Amniotic stem cell (primary cell): ENCODE results near the gene KDM4F.
"Not testable (repeated sequence)": the region's sequence is repeated elsewhere in the genome, so short reads cannot be mapped to it uniquely, and the experiment has no call there.

ENCODE experiments used
- DNase-seq: peaks from one replicate; lab custom pipeline; 2025; lab: John Stamatoyannopoulos, UW

KDM4F gene

DNA sequence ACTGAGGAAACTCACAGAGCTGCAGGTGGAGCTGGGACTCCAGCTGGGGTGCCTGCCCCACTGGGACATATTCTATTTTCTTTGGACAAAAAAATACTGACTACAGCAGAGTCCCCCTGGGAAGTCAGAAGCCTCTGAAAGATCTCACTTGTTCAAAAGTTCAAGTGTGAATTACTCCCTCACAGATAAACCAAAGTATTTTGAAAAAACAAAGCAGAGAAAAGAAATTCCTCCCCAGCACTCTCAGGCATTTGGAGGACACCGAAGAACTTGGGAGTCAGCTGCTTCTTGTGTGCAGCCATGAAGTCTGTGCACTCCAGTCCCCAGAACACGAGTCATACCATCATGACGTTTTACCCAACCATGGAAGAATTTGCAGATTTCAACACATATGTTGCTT is at the start of gene KDM4F:
KDM4F (plus strand) TSS at position 301 of the 400 bp plus-strand sequence.
- not testable (repeated sequence) for DNase-seq

DNA sequence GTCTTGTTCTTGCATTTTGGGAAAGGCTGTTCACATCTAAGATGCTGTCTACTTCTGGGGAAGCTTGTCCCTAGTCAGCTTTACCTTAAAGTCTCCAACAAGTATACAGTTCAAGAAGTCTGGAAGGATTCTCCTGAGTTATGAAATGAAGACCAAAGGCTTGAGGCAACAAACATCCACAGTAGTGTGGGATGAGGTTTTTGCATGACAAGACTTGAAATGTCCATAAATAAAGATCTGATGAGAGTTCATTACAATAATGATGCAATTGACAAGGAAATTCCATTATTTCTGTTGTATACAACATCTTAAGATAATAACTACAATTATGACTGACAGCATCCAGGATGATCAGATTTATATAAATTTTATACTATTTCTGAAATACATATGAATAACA is 45.5 kb upstream of the KDM4F start:
- DNase-seq = no peak

DNA sequence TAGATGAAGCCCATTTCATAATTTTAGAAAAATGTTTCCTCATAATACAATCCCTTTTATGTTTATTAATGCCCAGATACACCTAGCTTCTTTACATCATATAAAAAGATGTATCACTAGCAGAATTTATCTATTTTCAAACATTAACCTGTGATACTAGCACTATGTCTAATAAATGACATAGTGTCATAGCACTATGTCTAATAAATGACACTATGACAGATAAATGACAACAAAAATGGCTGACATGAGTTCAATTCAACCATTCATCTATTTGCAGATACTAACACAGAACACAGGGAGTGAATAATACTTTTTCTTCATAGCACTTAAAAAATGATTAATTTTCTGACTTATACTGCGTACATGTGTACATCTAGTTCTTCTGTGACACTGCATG is 43.6 kb upstream of the KDM4F start:
- no peak for DNase-seq

DNA sequence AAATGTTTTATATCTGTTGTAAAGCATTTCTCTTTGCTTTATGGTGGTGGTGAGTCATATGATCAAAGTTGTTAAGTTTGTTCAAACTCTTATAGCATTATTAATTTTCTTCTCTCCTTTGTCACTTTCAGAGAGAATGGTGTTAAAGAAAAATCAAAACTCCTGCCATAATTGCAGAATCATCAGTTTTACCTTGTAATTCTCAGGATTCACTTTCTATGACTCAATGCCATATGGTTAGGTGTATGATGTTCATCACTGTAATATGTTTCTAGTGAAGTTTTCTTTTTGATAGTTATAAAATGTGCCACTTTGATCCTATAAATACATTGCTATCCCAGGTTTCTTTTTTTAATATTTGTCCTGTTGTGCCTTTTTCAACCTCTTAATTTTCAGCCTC is 37.8 kb upstream of the KDM4F start:
- no peak for DNase-seq

DNA sequence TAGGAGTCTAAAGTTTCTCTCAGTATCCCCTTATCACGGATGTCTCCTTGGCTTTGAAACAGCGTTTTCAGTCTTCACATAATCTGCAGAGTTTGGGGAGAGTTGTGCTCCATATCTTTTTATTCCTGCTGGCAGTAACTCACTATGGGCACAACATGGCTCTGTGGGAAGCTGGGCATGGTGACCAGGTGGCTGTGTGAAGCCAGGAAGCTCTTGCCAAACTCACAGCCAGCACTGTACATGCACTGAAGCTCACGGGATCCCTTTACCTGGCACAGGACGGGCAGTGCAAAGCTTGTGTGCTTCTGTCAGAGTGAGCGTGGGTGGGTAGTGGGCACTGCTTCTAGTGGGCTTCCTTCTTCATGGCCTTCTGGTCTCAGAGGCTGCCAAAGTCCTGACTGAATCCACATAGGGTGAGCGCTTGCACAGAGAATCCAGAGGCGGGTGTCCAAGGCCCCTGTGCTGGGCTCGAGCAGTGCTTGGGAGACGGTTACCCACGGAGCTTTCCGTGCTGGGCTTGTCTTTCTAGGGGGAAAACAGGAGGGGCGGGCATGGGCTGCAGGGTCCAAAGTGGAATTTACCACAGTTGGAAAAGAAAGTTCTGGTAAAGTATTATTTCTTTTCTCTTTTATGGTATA is 34.9 kb upstream of the KDM4F start:
- no peak for DNase-seq

DNA sequence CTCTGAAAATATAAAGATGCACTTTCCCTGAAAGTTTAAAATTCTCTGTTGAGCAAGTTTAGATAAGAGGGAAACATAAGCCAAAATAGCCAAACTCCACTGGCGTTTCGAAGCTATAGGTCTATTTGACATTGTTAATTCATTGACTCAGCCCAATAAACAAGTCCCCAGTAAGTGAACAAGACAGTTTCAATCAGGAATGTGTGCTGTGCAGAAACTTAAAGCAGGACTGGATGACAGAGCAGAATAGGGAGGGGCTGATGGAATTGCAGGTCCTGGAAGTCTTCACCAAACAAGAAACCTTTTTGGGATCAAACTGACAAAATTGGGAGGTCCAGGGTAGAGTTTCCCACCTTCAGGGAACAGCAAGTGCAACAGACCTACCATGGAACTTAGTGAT is 33.1 kb upstream of the KDM4F start:
- no peak for DNase-seq

DNA sequence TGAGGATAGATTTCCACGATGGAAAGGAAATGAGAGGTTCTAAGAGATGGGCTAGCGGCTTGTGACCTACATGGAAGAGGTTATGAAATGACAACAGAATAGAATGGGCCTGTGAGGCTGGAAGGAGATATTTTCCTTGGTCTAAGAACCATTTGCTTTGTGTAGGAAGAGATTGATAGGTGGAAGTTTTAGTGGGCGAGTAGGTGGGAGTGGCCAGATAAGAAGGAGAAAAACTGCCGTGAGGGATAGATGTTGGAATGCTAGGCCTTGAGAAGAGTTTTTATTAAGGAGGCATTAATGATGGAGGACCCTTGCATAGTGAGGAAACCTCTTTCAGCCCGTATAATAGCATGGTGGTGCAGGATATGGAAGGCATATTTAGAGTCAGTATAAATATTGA is 27.8 kb upstream of the KDM4F start:
- not testable (repeated sequence) for DNase-seq

DNA sequence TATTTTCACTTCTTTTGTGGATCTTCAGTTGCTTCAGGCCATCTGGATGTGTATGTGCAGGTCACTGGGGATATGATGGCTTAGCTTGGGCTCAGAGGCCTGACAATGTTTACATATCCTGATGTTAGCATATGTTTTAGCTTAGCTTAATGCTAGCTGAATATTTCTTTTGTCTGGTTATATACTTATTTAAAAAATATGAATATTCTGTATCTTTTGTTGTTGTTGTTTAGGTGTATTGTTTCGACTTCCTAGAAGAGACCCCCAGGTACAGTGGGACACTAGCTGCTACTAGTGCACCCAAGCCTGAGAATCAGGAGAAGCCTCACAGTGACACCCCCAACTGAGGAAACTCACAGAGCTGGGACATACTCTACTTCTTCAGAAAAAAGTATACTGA is 24.3 kb upstream of the KDM4F start, which contains the start of gene KDM4E:
KDM4E (plus strand) TSS at position 301 of the 400 bp plus-strand sequence. CDS start 300 bp downstream, outside the sequence.
- DNase-seq = no peak

DNA sequence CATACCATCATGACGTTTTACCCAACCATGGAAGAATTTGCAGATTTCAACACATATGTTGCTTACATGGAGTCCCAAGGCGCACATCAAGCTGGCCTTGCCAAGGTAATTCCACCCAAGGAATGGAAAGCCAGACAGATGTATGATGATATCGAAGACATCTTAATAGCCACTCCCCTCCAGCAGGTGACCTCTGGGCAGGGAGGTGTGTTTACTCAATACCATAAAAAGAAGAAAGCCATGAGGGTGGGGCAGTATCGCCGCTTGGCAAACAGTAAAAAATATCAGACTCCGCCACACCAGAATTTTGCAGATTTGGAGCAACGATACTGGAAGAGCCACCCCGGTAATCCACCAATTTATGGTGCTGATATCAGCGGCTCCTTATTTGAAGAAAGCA is 23.6 kb upstream of the KDM4F start:
- DNase-seq = not testable (repeated sequence)

DNA sequence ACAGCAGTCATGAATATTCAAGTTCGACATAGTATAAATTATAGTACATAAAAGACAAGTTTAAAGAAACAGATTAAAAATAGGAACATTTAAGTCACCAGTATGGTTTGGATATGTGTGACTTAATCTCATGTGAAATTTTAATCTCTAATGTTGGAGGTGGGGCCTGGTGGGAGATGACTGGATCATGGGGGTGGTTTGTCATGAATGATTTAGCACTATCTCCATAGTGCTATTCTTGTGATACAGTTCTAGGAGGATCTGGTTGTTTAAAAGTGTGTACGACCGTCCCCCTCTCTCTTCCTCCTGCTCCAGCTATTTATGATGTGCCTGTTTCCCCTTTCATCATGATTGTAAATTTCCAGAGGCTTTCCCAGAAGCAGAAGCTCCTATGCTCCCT is 20.9 kb upstream of the KDM4F start:
- DNase-seq = no peak

DNA sequence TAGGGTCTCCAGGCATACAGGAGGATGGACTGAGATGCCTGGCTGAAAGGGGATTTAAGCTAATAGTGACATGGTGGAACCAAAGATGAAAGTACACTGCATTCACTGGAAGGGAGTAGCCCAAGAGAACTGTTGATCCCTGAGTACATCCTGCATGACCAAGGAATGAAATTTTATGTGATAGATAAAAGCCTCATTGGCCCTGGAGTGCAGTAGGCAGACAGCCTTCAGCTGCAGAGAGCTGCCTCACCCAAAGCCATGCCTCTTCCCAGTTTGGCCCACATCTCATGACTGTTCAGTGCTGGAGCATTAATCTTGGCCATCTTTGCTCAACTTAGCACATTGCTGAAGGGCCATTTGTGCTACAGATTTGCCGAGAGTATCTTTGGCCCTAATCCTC is 16.2 kb upstream of the KDM4F start:
- no peak for DNase-seq

DNA sequence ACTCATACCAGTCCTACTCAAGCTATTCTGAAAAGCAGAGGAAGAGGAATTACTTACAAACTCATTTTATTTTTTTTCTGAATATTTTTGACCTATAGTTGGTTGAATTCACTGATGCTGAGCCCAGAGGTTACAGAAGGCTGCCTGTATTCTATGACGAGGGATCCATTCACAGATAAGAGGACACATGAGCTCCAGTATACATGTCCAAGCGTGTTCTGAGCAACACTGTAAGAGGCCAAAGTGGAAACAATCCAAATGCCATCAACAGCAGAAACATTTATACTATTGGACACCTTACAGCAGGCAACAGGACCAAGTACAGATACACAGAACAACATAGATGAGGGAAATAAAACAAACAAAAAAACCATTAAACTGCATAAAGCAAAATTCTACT is 13.9 kb upstream of the KDM4F start:
- no peak for DNase-seq

DNA sequence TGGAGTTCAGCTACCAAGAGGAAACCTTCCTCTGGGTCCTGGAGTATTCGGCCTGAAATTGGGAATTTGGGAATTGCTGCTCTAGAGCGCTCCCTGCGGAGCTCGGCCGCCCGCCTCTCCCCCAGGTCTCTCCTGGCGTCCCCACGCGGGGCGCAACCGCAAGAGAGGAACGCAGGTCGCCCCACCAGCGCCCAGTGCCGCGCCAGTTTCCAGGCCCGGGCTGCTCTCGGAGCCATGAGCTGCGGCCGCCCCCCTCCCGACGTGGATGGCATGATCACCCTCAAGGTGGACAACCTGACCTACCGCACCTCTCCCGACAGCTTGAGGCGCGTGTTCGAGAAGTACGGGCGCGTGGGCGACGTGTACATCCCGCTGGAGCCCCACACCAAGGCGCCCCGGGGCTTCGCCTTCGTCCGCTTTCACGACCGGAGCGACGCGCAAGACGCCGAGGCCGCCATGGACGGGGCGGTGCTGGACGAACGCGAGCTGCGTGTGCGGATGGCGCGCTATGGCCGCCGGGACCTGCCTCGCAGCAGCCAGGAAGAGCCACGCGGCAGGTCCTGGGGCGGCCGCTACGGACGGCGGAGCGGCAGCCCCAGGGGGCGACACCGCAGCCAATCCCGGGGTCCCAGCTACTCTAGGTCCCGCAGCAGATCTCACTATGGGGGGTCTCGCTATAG is 11.7 kb upstream of the KDM4F start:
- DNase-seq = not testable (repeated sequence)

DNA sequence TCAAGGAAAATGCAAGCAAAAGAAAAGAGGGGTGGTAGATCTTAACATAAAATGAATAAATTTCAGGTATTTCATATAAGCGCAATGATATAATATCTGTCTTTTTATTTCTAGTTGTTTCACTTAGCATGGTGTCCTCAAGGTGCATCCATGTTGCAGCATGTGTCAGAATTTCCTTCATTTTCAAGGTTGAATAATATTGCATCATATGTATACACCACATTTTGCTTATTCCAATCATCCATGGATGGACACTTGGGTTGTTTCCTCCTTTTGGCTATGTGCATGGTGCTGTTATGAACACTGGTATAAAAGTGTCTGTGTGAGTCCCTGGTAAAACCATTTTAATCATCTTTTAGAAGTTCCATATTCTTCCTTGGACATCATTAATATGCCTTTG is 7.0 kb upstream of the KDM4F start:
- no peak for DNase-seq

DNA sequence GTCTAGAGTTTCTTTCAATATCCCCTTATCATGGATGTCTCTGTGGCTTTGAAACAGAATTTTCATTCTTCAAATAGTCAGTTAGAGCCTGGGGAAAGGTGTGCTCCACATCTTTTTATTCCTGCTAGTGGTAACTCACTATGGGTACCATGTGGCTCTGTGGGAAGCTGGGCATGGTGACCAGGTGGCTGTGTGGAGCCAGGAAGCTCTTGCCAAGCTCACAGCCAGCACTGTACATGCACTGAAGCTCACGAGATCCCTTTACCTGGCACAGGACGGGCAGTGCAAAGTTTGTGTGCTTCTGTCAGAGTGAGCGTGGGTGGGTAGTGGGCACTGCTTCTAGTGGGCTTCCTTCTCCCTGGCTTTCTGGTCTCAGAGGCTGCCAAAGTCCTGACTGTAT is 6.3 kb upstream of the KDM4F start:
- no peak for DNase-seq

DNA sequence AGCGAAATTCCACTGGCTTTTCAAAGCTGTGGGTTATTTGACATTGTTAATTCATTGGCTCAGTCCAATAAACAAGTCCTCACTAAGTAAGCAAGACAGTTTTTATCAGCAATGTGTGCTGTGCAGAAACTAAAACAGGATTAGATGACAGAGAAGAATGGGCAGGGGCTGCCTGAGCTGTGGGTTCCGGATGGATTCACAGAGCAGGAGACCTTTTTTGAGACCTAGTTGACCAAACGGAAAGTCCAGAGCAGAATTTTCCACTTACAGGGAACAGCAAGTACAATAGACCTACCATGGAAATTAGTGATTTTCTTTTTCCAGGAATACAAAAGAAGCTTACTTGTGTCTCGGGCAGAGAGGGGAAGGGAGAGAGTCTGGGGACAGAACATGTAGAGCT is 5.2 kb upstream of the KDM4F start:
- DNase-seq = no peak

DNA sequence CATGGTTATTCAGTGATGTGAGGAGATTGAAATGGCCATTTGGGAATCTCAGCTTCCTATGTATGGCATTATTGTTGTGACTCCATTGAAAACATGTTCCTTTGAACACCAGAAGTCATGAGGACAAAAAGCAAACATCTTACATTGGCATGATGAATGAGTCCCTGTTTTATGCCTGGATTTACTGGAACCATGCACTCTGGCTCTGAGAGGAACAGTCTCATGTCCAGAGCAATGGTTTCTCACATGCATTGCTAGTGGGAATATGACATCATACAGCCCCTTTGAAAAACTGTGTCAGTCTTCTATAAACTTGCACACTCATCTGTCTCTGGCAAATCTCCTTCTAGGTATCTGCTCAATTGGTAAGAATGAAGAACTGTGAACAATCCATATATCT is 3.4 kb upstream of the KDM4F start:
- no peak for DNase-seq

DNA sequence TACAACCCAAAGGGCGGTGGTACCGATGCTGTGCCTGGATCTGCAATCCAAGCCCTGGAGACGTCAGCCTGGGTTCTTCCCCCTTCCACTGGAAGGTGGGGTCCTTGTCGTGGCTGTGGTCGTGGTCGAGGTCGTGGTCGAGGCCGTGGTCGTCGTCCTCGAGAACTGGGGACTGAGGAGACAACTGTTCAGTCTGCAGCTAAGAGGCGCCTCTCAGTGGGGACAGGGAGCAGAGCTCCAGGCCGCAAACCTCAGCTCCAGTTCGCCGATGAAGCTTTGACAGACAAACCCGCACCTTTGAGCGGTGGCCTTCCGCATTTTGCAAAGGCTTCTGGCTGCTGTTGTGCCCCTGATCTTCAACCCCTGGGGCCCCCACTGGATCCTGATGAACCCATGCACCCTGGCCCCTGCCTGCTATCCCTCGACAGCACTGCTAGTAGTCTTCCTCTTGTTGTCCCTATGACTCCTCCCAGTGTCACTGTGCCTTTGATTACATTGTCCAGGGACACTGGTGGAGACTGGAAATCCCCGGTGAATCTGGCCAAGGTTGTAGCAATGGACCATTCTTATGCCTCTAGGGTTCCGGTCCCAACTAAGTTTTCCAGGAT is 1.5 kb downstream of the KDM4F start:
- no peak for DNase-seq

DNA sequence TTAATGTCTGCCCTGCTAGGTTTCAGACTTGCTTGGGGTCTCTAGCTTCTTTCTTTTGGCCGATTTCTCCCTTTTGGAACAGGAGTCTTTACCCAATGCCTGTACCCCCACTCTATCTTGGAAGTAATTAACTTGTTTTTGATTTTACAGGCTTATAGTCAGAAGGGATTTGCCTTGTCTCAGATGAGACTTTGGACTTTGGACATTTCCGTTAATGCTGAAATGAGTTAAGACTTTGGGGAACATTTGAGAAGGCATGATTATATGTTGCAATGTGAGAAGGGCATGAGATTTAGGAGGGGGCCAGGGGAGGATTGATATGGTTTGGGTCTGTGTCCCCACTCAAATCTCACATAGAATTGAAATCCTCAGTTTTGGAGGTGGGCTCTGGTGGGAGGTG is 5.1 kb downstream of the KDM4F start:
- no peak for DNase-seq

DNA sequence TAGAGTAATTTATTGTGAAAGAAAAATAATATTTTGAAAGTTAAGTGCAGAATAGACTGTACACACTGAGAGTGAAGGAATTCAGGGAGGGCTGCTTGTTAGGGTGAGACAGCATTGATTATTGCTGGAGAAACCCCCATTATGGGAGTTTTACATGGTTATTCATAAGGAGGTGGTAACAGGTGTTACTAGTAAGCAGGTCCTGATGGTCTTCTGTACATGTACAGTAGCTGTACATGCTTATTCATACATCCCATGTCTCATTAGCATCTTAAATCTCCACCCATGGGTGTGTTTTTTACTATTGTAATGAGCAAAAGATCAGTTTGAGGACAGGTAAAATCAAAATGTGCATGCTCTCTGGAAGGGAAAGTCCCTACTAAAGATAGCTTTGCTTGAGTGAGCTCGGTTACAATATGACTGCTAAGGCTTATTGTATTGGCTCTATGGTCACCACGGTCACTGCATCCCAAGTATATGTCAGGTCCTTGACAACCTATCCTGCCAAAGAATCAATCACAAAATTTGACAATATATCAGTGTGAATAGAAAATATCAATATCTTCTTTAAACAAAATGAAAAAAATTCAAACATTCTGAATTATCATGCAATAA is 6.2 kb downstream of the KDM4F start:
- DNase-seq = no peak

DNA sequence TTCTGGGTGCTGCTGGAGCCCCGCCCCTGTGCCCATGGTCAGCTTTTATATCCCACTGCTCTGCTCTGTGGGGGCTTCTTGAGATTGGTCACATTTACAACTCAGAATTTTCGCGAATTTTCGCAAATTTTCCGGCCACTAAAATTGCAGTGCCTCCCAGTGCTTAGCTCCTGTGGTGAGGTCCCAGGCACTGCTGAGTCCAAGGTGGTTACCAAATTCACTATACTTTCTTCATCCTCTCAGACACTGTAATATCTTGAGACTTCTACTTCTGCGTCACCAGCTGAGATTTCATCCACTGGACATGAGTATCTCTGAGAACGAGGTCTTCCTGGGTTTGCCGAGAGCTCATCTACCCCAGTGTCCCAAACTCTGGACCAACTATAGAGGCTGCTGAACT is 8.7 kb downstream of the KDM4F start:
- no peak for DNase-seq

DNA sequence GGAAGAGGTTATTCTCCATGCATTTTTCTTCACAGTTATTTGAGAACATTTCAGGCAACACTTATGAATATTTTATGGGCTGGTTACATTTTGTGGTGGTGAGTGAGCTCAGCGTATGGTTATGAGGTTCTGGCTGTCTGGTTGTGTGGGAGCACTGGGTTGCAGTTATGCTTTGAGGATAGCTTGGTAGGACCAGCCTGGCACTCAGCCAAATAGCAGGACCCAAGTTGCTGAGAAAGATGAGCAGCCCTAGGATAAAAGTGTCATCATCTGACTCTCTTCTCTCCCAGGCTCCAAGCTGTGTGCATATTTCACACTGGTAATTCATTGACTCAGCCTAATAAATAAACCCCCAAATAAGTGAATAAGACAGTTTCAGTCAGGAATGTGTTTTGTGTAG is 9.4 kb downstream of the KDM4F start:
- DNase-seq = no peak

DNA sequence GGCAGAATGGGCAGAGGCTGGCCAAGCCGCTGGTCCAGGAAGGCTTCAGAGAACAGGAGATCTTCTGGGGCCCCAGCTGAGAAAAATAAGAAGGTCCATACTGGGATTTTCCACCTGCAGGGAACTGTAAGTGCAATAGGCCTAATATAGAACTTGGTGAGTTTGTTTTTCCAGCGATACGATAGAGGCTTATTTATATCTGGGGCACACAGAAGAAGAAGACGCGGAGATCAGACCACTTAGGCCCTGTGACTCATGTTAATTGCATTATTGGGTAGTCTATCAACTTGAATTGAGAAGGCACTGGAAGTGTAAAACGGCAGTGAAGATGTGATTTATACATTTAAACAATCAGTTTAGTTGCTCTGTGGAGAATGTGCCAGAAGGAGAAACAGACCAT is 9.8 kb downstream of the KDM4F start:
- no peak for DNase-seq
